ENCODE data around the gene TMCC2. TPM values are rescaled to one million over a fixed set of nuclear protein-coding genes. Genes with fewer than 3 reads are reported as not detected.
A peak's percentile ranks its signal among the peaks of the same experiment; 100 is the strongest.
"Not testable (repeated sequence)": the region's sequence is repeated elsewhere in the genome, so short reads cannot be mapped to it uniquely, and the experiment has no call there.

Gene TMCC2
- total RNA-seq, 3 donors from 2014 or later (not counting 1 experiment from before 2014, with no cell fraction given) = 0.93 to 1.5 (median 1.1) TPM

- Mint-ChIP-seq H3K27ac (peak overlapping the region in 1 of 2 donors; percentile 8), H3K4me1 (peaks cover 38 to 48% of the 10 kb centered on the region in 2 donors), H3K4me3 (no peak overlapping the region), H3K9me3 (no peaks in the 10 kb centered on the region), H3K36me3 (no peaks in the 10 kb centered on the region), H3K27me3 (ENCODE audit: low read depth in 2 of 2) (no peaks in the 10 kb centered on the region)
- TF ChIP-seq CTCF (IDR thresholded peaks at IDR 0.05) = no peak
- Histone ChIP-seq H3K27ac (ENCODE audit: low read length) (no peak overlapping the region), H3K4me1 (ENCODE audit: control insufficient read depth, insufficient read depth, low read length) (peaks cover 50% of the 10 kb centered on the region), H3K4me3 (ENCODE audit: low read length) (no peak overlapping the region), H3K27me3 (ENCODE audit: control insufficient read depth, insufficient read depth, low read length) (no peaks in the 10 kb centered on the region), H3K36me3 (ENCODE audit: control insufficient read depth, insufficient read depth, low read length) (peaks cover 5% of the 10 kb centered on the region), H3K9me3 (ENCODE audit: control insufficient read depth, insufficient read depth, low read length) (no peaks in the 10 kb centered on the region)
- intact Hi-C loops (cut with micrococcal nuclease) = no loop called here
- ATAC-seq (no peak), DNase-seq (no peak)
- WGBS (ENCODE audit: insufficient coverage) = 50% methylated on average over 2 of the region's 2 CpGs
Measured at GRCh38 chr1:205296154-205296553, 68.4 kb downstream of the TMCC2 start.

GRCh38 chr1:205297546-205298177 lies 69.9 kb downstream of the TMCC2 start:
- H3K9me3 Mint-ChIP-seq; H3K36me3 Mint-ChIP-seq; DNase-seq; H3K27ac Mint-ChIP-seq; H3K27me3 Mint-ChIP-seq (ENCODE audit: low read depth in 2 of 2); H3K27me3 ChIP-seq (ENCODE audit: control insufficient read depth, insufficient read depth, low read length); H3K9me3 ChIP-seq (ENCODE audit: control insufficient read depth, insufficient read depth, low read length); ATAC-seq; intact Hi-C loops (cut with micrococcal nuclease); H3K27ac ChIP-seq (ENCODE audit: low read length); H3K4me3 Mint-ChIP-seq; H3K4me3 ChIP-seq (ENCODE audit: low read length): not testable (repeated sequence)
- Histone ChIP-seq H3K36me3 (ENCODE audit: control insufficient read depth, insufficient read depth, low read length) (peaks cover 17% of the 10 kb centered on the region), H3K4me1 (ENCODE audit: control insufficient read depth, insufficient read depth, low read length) (peaks cover 42% of the 10 kb centered on the region)
- H3K4me1 Mint-ChIP-seq = peaks cover 32 to 50% of the 10 kb centered on the region in 2 donors
- 88% methylated on average over 5 of the region's 5 CpGs for WGBS (ENCODE audit: insufficient coverage)

- Mint-ChIP-seq H3K9me3 (no peaks in the 10 kb centered on the region), H3K36me3 (no peaks in the 10 kb centered on the region), H3K27me3 (ENCODE audit: low read depth in 2 of 2) (no peaks in the 10 kb centered on the region), H3K4me1 (peaks cover 29 to 45% of the 10 kb centered on the region in 2 donors), H3K4me3 (no peak overlapping the region), H3K27ac (no peak overlapping the region)
- intact Hi-C loops (cut with micrococcal nuclease) = no loop called here
- no peak for ATAC-seq
- Histone ChIP-seq H3K27me3 (ENCODE audit: control insufficient read depth, insufficient read depth, low read length) (no peaks in the 10 kb centered on the region), H3K27ac (ENCODE audit: low read length) (no peak overlapping the region), H3K36me3 (ENCODE audit: control insufficient read depth, insufficient read depth, low read length) (peaks cover 24% of the 10 kb centered on the region), H3K4me3 (ENCODE audit: low read length) (no peak overlapping the region), H3K4me1 (ENCODE audit: control insufficient read depth, insufficient read depth, low read length) (peaks cover 42% of the 10 kb centered on the region), H3K9me3 (ENCODE audit: control insufficient read depth, insufficient read depth, low read length) (no peaks in the 10 kb centered on the region)
- TF ChIP-seq CTCF (IDR thresholded peaks at IDR 0.05) = no peak
- no peak for DNase-seq
- 89% methylated on average over 8 of the region's 9 CpGs for WGBS (ENCODE audit: insufficient coverage)
Measured at GRCh38 chr1:205298191-205298994, 70.6 kb downstream of the TMCC2 start.

GRCh38 chr1:205300149-205300548 lies 72.4 kb downstream of the TMCC2 start:
- Histone ChIP-seq H3K4me3 (ENCODE audit: low read length) (no peak overlapping the region), H3K27ac (ENCODE audit: low read length) (no peak overlapping the region), H3K36me3 (ENCODE audit: control insufficient read depth, insufficient read depth, low read length) (peaks cover 41% of the 10 kb centered on the region), H3K27me3 (ENCODE audit: control insufficient read depth, insufficient read depth, low read length) (no peaks in the 10 kb centered on the region), H3K9me3 (ENCODE audit: control insufficient read depth, insufficient read depth, low read length) (no peaks in the 10 kb centered on the region), H3K4me1 (ENCODE audit: control insufficient read depth, insufficient read depth, low read length) (peaks cover 31% of the 10 kb centered on the region)
- no peak overlapping the region for H3K4me3 Mint-ChIP-seq
- peak overlapping the region in 1 of 2 donors; percentile 62 for H3K27ac Mint-ChIP-seq
- 78% methylated on average over 9 of the region's 9 CpGs for WGBS (ENCODE audit: insufficient coverage)
- DNase-seq = no peak
- H3K27me3 Mint-ChIP-seq (ENCODE audit: low read depth in 2 of 2) = no peaks in the 10 kb centered on the region
- intact Hi-C loops (cut with micrococcal nuclease) = no loop called here
- peaks cover 25 to 38% of the 10 kb centered on the region in 2 donors for H3K4me1 Mint-ChIP-seq
- no peak for ATAC-seq
- H3K9me3 Mint-ChIP-seq = no peaks in the 10 kb centered on the region
- peaks cover 8% of the 10 kb centered on the region for H3K36me3 Mint-ChIP-seq
- no peak for TF ChIP-seq CTCF (IDR thresholded peaks at IDR 0.05)
